Measurements from ENCODE around the gene ESYT1. TPM values are rescaled to one million over a fixed set of nuclear protein-coding genes. Genes with fewer than 3 reads are reported as not detected.

The ESYT1 gene
- total and polyA plus RNA-seq, 9 of the 15 experiments (the other 6 are each of a cell fraction or from before 2014, with no cell fraction given) = 132 to 420 (median 164) TPM

- TF ChIP-seq MGA (IDR thresholded peaks at IDR 0.05) (no peak), SMAD1 (IDR thresholded peaks at IDR 0.05; ENCODE audit: low read depth, low read length, partially characterized antibody) (peak; percentile 11), CHD1 (IDR thresholded peaks at IDR 0.05; ENCODE audit: low read length) (peak; percentile 6), SIX5 (IDR thresholded peaks at IDR 0.05; ENCODE audit: borderline replicate concordance in 1 of 2, insufficient read depth in 1 of 2, low read depth in 1 of 2, low read length in 2 of 2) (no peak), STAT5A (IDR thresholded peaks at IDR 0.05; ENCODE audit: borderline replicate concordance, low read length) (no peak), ZNF696 (CRISPR knock-in tag; conservative IDR thresholded peaks at IDR 0.05) (no peak), NR2C2 (CRISPR knock-in tag; IDR thresholded peaks at IDR 0.05) (no peak), NR2C2 (tag; IDR thresholded peaks at IDR 0.05) (peak; percentile 13; the same call in 1 of the 2 replicates), POLR3G (IDR thresholded peaks at IDR 0.05; ENCODE audit: extremely low read depth, insufficient read length, insufficient replicate concordance) (no peak)
Observed at GRCh38 chr12:56158926-56159461, 30.9 kb downstream of the ESYT1 start (continued).

Measured in K562 (cell line).